BE2C (cell line): ENCODE data around the gene DRD4.
"Not testable (repeated sequence)": the region's sequence is repeated elsewhere in the genome, so short reads cannot be mapped to it uniquely, and the experiment has no call there.

ENCODE experiments used
- DNase-seq: peaks from one replicate; pipeline ENCODE4 v3.0.0-alpha.2; 2020
- H3K27me3 ChIP-seq: fragments of 250-450 bp; sonication (Bioruptor Pico); 2 replicates; pipeline ENCODE4 v1.5.1; 2020; ENCODE audit warnings: mild to moderate bottlenecking
- H3K36me3 ChIP-seq: fragments of 250-450 bp; sonication (Bioruptor Pico); 2 replicates; pipeline ENCODE4 v1.5.1; 2020; ENCODE audit warnings: mild to moderate bottlenecking
- H3K4me1 ChIP-seq: fragments of 250-450 bp; sonication (Bioruptor Pico); 2 replicates; pipeline ENCODE4 v1.5.1; 2020
- H3K4me3 ChIP-seq: 2 replicates; pipeline ENCODE4 v1.5.1; 2011; ENCODE audit warnings: low read depth, low read length
- H3K9me3 ChIP-seq: fragments of 250-450 bp; sonication (Bioruptor Pico); 2 replicates; pipeline ENCODE4 v1.5.1; 2020
- TF ChIP-seq, protein P1 (sequence below): IDR thresholded peaks from 2 replicates; pipeline ENCODE4 v1.5.1; 2012; ENCODE audit warnings: mild to moderate bottlenecking, low read depth, low read length

DRD4 gene

DNA sequence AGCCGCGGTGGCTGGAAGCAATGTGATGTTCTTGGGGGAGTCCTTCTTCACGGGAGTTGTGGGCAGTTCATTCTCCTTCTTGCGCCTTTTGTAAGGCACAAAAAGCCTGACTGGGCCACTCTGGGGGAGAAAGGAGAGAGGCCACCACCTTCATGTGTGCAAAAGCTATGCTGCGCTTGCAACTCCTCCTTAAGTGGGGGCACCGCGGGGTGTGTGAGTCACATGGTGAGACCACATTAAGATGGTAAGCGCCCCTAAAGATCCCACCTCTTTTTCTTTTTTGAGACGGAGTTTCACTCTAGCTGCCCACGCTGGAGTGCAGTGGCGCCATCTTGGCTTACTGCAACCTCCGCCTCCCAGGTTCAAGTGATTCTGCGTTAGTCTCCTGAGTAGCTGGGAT lies 43.9 kb downstream of the DRD4 start:
- Histone ChIP-seq H3K4me3 (no peak overlapping the region), H3K36me3 (peaks cover 4% of the 10 kb centered on the region)

DNA sequence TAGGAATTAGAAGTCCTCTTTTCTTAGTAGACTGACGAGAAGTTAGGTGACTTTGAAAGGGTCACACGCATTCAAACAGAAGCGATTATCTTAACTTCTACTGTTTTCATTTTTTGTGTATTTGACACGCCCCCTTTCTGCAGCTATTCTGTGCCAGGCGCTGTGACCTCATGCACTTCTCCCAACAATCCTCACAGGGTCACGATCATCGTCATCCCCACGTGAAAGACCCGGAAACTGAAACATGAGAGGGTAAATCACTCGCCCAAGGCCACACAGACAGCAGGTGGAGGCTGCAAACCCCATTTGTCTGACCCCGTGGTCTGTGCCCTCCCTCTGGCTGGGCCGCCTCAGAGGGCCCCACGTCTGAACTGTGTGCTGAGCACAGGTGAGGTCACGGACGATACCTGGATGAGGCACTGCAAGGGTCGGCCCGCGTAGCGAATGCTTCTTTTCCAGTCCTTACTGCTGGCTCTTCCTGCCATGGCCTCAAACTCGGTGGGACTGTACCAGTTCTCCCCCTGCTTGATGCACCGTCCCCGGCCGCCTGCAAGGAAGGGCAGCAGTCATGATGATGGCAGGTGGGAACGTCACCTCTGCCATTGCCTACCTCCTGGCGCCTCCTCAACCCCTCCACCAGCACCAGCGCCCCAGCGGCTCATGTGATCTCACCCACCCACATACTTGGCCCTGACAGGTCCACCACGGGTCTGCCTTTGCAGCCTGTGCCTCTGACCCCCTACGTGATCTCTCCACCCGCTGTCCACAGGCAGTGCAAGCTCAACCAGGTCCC lies 49.6 kb downstream of the DRD4 start:
- Histone ChIP-seq H3K36me3 (peaks cover 4% of the 10 kb centered on the region), H3K27me3 (no peaks in the 10 kb centered on the region), H3K4me3 (no peak overlapping the region), H3K9me3 (no peaks in the 10 kb centered on the region), H3K4me1 (no peaks in the 10 kb centered on the region)
- no peak for DNase-seq
- TF ChIP-seq, protein P1, sequence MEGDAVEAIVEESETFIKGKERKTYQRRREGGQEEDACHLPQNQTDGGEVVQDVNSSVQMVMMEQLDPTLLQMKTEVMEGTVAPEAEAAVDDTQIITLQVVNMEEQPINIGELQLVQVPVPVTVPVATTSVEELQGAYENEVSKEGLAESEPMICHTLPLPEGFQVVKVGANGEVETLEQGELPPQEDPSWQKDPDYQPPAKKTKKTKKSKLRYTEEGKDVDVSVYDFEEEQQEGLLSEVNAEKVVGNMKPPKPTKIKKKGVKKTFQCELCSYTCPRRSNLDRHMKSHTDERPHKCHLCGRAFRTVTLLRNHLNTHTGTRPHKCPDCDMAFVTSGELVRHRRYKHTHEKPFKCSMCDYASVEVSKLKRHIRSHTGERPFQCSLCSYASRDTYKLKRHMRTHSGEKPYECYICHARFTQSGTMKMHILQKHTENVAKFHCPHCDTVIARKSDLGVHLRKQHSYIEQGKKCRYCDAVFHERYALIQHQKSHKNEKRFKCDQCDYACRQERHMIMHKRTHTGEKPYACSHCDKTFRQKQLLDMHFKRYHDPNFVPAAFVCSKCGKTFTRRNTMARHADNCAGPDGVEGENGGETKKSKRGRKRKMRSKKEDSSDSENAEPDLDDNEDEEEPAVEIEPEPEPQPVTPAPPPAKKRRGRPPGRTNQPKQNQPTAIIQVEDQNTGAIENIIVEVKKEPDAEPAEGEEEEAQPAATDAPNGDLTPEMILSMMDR, result no peak

More for the DNA sequence above, 43.9 kb downstream of the DRD4 start:
- Histone ChIP-seq H3K9me3 (no peaks in the 10 kb centered on the region), H3K4me1 (no peaks in the 10 kb centered on the region), H3K27me3 (no peaks in the 10 kb centered on the region)
- DNase-seq, result no peak
- TF ChIP-seq, protein P1, result no peak

DNA sequence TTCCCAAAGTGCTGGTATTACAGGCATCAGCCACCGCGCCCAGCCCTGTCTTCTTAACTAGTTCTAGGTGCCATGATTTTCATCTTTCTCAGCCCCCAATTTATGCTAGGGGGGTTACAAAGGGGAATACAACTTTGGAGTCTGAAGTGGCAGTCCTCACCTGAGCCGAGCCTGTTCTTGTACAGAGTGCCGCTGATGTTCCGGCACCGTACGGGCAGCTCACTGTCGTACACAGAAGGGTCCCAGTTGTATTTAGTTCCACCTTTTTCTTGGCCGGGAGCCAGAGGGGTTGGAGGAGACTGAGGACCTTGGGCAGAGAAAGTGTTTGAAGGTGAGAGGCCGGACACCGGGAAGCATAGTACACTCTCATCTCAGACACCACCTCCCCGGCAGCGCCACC lies 50.7 kb downstream of the DRD4 start:
- Histone ChIP-seq H3K9me3 (no peaks in the 10 kb centered on the region), H3K4me1 (no peaks in the 10 kb centered on the region), H3K27me3 (no peaks in the 10 kb centered on the region), H3K36me3 (peaks cover 4% of the 10 kb centered on the region), H3K4me3 (no peak overlapping the region)
- no peak for DNase-seq
- TF ChIP-seq, protein P1, result no peak

DNA sequence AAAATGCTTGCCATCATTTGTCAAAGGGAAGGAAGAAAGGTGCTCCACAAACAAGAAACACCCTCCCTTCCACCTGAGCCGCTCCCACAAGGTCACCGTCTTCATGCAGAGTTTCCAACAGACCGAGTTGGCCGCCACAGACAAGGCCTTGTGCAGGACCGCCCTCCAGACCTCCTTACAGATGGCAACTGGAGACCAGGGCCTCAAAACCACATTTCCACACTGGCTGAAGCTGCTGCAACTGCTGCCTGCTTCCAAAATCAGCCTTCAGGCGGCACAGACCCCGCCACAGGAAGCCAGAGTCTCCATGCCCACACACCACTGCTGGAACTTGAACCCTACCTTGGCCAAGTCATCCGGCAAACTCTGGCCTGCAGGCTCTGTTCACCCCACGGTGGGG lies 51.6 kb downstream of the DRD4 start:
- DNase-seq, result no peak
- H3K4me3 ChIP-seq, result no peak overlapping the region
- H3K27me3 ChIP-seq, result no peaks in the 10 kb centered on the region
- no peaks in the 10 kb centered on the region for H3K9me3 ChIP-seq
- TF ChIP-seq, protein P1, result no peak
- H3K36me3 ChIP-seq, result peaks cover 1% of the 10 kb centered on the region
- H3K4me1 ChIP-seq, result no peaks in the 10 kb centered on the region

DNA sequence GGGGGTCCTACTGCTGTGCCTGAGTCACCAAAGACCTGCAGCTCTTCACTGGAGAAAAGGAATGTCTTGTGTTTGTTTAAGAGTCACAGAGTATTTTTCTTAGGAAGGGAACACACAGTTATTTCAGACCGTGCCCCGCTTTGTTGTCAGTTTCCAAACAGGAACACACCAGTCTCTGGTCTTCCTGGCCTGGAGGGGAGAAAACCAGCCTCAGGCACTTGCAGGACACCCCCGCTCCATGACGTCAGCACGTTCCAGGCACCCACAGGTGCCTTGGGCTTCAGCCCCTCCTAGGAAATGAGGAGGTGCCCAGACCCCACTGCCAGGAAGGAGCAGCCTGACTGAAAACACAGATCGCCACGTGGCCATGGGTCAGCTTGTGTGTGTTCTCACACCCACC lies 52.6 kb downstream of the DRD4 start:
- DNase-seq, result no peak
- no peaks in the 10 kb centered on the region for H3K9me3 ChIP-seq
- no peak overlapping the region for H3K4me3 ChIP-seq
- H3K27me3 ChIP-seq, result no peaks in the 10 kb centered on the region
- TF ChIP-seq, protein P1, result no peak
- no peaks in the 10 kb centered on the region; the same call in none of the 2 replicates for H3K36me3 ChIP-seq
- no peaks in the 10 kb centered on the region for H3K4me1 ChIP-seq

DNA sequence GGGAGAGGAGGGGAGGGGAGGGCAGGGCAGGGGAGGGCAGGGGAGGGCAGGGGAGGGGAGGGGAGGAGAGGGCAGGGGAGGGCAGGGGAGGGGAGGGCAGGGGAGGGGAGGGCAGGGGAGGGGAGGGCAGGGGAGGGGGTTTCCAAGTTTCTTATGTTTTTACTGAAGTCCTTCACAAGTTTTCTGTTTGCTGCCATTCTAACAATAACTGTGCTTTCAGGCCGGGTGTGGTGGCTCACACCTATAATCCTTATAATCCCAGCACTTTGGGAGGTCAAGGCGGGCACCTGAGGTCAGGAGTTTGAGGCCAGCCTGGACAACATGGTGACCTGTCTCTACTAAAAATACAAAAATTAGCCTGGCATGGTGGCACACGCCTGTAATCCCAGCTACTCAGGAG lies 53.2 kb downstream of the DRD4 start:
- not testable (repeated sequence) for H3K9me3 ChIP-seq, H3K4me3 ChIP-seq, H3K4me1 ChIP-seq, DNase-seq, H3K27me3 ChIP-seq, H3K36me3 ChIP-seq
